Pons (tissue), 1 donor: ENCODE data around the gene PARD6G.

Source experiments
- DNase-seq: peaks from one replicate; pipeline ENCODE4 v3.0.0-alpha.2; 2016; ENCODE audit warnings: low spot score

The PARD6G gene

GRCh38 chr18:80147037-80147417 is 100.3 kb downstream of the PARD6G start:
- no peak for DNase-seq

DNA sequence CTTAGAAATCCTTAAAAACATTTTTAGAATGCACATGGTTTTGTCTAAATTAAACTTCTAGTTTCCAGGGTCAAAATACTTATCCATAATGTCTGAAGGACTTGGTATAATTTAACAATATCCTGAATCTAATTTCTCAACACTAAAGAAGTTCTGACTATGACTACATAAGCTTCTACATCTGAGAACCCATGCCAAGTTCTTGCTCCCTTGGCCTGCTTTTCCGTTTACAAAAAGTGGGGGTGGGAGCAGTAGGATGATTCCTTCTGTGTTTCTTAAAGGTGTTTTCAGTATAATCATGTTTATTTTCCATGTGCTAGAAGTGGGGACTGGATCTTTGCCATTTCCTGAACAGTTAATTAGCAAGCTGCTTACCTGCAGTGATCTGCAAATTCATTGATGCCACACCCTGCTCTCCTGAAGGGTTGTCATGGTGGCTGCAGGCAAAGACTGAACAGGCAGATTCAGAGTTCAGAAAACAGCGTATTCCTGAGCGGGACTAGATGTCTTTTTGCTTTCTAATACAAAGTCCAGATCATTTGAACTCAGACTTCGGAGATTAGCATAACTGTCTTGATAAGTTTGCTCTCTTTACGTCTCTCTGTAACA is 102.0 kb downstream of the PARD6G start:
- no peak for DNase-seq

DNA sequence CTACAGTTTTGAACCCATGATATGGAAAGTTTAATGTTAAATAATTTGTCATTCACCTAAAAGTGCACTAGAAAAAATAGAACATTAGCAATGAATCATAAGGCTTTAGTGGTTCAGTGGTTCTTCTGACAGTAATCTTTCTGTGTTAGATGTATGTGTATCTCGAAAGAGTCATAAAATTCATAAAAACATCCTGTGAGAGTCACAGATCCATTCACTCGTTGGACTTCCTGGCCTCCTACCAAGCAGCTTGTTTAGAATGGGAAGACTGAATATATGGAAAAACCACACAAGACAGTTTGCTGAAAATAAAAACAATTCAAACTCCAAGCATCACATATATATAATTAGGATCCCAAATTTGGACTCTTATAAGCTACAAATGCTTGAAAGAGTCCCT is 103.4 kb downstream of the PARD6G start:
- DNase-seq = no peak

GRCh38 chr18:80140455-80140985 is 106.8 kb downstream of the PARD6G start:
- DNase-seq = no peak

DNA sequence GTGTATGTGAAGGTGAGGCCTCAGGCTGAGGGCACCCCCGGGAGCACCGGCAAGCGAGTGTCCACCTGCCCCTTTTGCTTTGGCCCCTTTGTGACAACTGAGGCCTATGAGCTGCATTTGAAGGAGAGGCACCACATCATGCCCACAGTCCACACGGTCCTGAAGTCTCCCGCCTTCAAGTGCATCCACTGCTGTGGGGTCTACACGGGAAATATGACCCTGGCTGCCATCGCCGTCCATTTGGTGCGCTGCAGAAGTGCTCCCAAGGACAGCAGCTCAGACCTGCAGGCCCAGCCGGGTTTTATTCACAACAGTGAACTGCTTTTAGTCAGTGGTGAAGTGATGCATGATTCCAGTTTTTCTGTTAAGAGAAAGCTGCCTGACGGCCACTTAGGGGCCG is 109.3 kb downstream of the PARD6G start:
- no peak for DNase-seq

DNA sequence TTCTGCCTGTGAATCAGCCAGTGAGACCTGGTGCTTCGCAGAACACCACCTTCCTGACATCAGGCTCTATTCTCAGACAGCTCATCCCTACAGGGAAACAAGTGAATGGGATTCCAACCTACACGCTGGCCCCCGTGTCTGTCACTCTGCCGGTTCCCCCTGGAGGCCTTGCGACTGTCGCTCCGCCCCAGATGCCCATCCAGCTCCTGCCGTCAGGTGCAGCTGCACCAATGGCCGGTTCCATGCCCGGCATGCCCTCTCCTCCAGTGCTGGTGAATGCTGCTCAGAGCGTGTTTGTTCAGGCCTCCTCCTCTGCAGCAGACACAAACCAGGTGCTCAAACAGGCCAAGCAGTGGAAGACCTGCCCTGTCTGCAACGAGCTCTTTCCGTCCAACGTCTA is 110.2 kb downstream of the PARD6G start:
- no peak for DNase-seq

- DNase-seq = no peak
Observed at GRCh38 chr18:80136679-80137078, 110.6 kb downstream of the PARD6G start.

GRCh38 chr18:80135136-80135535 is 112.2 kb downstream of the PARD6G start:
- DNase-seq = no peak

- DNase-seq = no peak
Observed at GRCh38 chr18:80133124-80133523, 114.2 kb downstream of the PARD6G start.

DNA sequence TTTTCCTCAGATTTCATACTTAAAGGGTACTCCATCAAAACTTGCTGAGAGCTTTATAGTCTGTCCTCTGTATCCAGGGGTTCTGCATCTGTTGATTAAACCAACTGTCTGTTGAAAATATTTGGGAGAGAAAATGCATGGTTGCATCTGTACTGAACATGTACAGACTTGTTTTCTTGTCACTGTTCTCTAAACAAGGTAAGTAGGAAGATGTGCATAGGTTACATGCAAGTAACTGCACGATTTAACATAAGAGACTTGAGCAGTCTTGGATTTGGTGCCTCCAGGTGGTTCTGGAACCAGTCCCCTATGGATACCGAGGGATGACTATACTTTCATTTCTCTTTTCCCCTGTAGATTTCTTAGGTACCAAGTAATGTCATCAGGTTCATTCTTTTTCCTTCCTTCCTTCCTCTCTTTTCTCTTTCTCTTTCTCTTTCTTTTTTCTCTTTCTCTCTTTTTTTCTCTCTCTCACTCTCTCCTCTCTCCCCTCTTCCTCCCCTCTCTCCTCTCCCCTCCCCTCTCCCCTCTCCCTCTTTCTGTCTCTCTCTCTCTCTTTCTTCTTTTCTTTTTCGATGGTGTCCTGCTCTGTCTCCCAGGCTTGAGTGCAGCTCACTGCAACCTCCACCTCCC is 115.0 kb downstream of the PARD6G start:
- no peak for DNase-seq

DNA sequence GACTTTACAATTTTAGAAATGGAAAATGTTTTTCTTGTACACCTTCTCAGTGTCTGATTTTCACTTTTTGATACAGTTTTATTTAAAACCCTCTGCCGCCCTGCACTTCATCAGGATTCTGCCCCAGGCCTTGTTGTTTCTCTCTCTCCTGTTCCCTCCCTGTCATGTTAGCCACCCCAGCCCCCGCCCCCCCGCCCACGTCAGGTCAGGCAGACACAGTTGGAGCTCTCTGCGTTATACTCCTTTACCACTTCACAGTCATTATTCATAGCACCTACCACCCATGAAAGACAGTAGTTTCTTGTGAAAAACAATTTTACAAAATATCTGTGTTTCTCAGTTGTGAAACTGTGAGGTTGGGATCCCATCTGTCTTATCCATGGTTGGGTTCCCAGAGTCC is 116.8 kb downstream of the PARD6G start:
- no peak for DNase-seq

DNA sequence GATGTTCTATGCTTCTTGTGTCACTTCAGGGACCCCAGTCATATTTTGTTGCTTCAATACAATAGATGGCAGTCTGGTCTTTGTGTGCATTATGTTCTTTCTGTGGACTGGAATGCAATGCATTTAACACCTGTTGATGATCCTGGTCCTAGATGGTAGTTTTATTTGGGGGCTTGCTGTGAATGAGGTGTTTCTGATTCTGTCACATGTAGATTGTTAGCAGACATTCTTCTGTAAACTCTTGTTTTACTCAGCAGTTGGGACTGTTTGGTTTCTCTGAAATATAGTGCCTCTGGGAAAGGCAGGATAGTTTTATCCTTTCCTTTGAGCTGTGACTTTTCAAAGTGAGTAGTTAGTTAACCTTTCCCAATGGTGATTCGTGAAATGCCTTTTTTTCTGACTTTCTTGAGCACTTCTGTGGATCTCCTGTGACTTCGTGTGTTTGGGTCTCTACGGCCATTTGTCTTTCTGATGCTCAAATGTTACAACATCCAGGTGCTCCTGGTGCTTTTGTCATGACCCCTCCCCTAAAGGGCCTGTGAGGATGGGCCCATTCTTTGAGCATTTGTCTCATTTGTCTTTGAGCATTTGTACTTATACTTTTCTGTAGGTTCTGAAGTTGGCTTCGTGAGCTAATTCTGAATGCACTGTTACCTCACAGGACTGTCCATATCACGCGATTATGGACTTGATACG is 117.5 kb downstream of the PARD6G start:
- no peak for DNase-seq

- DNase-seq = no peak
Observed at GRCh38 chr18:80127635-80128034, 119.7 kb downstream of the PARD6G start.

DNA sequence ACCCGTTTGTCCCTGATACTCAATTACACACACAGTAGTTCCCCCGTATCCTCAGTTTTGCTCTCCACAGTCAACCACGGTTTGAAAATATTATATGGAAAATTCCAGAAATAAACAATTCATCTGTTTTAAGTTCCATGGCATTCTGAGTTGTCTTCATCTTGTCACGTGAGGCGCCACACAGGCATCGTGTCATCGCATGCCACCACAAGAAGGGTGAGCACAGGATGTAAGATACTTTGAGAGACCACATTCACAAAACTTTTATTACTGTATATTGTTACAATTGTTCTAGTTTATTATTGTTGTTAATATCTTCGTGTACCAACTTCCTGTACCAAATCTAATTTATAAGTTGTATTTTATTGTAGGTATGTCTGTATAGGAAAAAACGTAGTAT is 120.5 kb downstream of the PARD6G start:
- no peak for DNase-seq

GRCh38 chr18:80124131-80124530 is 123.2 kb downstream of the PARD6G start:
- no peak for DNase-seq

DNA sequence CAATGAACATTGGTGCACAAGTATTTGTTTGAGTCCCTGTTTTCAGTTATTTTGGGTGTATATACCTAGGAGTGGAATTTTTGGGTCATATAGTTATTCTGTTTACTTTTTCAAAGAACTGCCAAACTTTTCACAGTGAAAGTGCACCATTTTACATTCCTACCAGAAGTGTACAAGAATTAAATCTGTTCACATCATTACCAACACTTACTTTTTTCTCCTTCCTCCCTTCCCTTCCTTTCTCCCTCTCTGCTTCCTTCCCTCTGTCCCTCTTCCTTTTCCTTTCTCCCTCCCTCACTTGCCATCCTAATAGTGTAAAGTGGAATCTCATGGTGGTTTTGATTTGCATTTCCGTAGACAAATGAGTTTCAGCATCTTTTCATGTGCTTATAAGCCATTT is 126.4 kb downstream of the PARD6G start:
- DNase-seq = no peak

DNA sequence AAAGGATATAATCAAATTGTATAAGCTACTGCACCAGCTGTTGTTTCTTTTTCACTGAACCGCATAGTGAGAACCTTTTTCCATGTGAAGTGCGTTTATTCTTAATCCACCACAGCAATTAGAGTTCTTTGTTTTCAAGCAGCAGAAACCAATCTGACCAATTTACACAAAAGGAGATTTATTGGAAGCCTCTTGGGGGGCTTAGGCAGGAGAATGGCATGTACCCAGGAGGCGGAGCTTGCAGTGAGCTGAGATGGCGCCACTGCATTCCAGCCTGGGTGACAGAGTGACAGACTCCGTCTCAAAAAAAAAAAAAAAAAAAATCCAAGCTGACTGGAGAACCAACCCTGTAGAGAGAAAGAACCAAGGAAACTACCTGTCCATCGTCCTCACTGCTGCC is 128.2 kb downstream of the PARD6G start:
- no peak for DNase-seq

DNA sequence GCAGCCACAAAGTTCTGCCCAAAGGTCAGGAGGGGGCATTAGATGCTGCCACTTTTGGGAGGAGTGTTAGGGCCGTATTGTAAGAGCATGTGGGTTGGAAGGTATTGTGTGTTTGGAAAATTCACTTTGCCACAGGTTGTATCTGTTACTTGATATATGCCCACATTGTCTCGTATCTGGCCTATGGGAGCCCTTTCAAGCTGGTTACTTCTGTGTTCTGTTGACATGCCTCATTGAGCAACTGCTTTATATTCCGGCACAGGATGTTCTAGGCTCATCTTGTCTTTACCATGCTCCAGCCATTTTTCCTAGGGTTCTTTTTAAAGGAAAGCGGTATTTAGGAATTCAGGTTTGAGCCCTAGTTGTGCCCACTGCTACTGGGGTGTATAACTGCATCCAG is 132.3 kb downstream of the PARD6G start:
- DNase-seq = no peak

DNA sequence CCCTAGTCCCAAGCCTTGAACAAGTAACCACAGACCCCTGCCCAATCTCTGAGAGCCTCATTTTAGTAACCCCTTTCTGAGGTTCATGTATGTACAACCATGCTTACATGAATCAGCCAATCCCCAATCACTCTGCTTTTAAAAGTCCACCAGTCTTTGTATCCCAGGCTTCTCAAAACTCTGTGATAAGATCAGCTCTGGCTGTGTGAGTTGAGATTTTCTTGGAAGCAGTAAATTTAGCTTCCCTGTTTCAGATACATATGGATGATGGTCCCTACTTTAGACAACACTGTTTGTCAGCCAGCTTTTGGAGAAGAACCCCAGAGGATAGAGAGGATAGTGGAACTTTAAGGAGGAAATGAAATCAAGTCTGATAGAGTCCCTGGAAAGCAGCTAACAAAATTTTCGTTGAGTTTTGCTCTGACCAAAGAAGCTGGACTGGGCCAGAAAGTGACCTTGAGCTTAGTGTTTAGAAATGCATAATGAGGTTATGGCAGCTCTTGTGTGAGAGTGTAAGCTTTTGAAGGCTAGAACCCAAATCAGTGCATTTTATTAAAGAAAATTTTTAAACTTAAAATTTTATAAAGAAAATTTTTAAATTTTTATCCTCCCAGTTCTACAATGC is 134.6 kb downstream of the PARD6G start:
- no peak for DNase-seq

- peak; percentile 31 for DNase-seq
Observed at GRCh38 chr18:80109676-80110078, 137.6 kb downstream of the PARD6G start.

DNA sequence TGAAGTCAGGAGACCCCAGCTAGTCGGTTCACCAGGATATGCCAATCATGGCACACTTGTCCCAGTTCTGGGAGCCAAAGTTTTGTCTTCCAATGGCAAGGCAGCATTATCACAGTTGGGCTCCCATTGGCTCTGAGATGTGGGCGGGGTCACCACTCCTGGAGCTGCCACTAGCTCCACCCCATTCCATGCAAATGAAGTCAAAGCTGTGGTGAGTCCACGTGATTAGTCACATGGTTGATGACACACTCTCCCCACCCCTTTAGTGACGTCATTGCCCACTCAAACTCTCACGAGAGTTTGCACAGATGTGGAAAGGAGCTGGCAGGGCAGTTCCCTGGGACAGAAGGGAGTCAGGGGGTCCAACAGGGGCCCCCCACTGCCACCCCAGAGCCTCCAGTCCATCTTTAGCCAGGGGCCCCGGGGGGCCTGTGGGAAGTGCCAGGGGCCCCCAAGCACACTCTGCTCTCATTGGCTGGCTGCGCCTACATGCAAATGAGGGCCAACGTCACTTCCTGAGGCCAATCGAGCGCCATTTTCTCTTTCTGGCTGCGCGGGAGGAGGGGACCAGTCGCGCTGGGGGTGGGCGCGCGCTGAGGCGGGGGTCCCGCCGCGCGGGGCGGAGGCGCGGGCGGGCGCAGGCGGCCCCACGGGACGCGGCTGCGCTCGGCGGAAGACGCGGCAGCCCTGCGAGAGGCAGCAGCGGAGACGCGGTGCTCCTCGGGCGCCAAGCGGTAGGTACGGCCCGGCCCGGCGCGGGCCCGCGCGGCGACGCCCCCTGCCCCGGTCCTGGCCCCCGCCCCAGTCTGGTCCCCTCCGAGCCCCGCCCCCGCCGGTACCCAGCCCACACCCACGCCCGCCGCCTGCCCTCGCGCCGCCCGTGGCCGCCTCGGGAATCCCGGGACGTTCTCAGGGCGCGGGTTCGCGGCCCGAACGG is 138.3 kb downstream of the PARD6G start, which contains the start of gene ADNP2:
TSS of gene ADNP2 (plus strand) at position 524 of the 937 bp plus-strand sequence. CDS start 8,281 bp downstream, outside the sequence.
- peak; percentile 93 for DNase-seq

DNA sequence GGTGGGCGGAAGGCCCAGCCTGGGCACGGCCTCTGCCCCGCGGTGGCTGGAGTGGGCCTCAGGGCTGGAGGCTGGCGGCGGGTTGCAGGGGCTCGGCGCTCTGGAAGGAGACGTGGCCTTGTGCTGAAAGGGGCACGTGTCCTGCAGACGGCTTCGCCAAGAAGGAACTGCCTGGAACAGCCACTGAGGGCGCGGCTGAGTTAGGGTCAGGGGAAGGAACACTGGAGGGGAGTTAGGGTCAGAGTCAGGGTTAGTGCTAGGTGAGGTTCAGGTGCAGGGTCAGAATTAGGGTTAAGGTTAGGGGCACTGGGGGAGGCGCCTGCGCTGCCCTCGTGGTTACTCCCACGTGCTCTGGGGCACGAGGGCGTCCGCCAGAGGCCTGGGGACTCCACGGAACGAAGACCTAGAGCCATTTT is 139.2 kb downstream of the PARD6G start:
- DNase-seq = no peak
